Neural crest cell (in vitro differentiated cells): Measurements from ENCODE around the gene DDX18. TPM values are rescaled to one million over a fixed set of nuclear protein-coding genes. Genes with fewer than 3 reads are reported as not detected.

Experiments
- DNase-seq: peaks from one replicate; pipeline ENCODE4 v3.0.0; 2021; ENCODE audit warnings: low read depth, mixed read lengths, low spot score
- H3K27ac Mint-ChIP-seq: one replicate; pipeline ENCODE4 v1.8.0; 2021; ENCODE audit warnings: mild to moderate bottlenecking, mixed read lengths; ENCODE audit not compliant: unreplicated experiment
- H3K27me3 Mint-ChIP-seq: 2 replicates; pipeline ENCODE4 v1.8.0; 2021; ENCODE audit warnings: low read depth, mild to moderate bottlenecking, mixed read lengths
- H3K36me3 Mint-ChIP-seq: 2 replicates; pipeline ENCODE4 v1.8.0; 2021; ENCODE audit warnings: low read depth, mild to moderate bottlenecking, mixed read lengths
- H3K4me1 Mint-ChIP-seq: 2 replicates; pipeline ENCODE4 v1.8.0; 2021; ENCODE audit warnings: mixed read lengths
- H3K4me3 Mint-ChIP-seq: one replicate; pipeline ENCODE4 v1.8.0; 2021; ENCODE audit warnings: mild to moderate bottlenecking, mixed read lengths
- H3K9me3 Mint-ChIP-seq: 2 replicates; pipeline ENCODE4 v1.8.0; 2021; ENCODE audit warnings: mixed read lengths
- total RNA-seq: library from RNA; stranded (reverse); gene quantifications from 2 replicates; pipeline ENCODE4 v1.2.1, GENCODE V29; 2021
- TF ChIP-seq, protein P1 (sequence below): fragments of 200-600 bp; sonication (generic); conservative IDR thresholded peaks from 2 replicates; pipeline ENCODE4 v1.5.0; 2021; ENCODE audit warnings: antibody characterized with exemption, mild to moderate bottlenecking

The DDX18 gene
- total RNA-seq, 1 donor from 2014 or later: 76.7 TPM

DNA sequence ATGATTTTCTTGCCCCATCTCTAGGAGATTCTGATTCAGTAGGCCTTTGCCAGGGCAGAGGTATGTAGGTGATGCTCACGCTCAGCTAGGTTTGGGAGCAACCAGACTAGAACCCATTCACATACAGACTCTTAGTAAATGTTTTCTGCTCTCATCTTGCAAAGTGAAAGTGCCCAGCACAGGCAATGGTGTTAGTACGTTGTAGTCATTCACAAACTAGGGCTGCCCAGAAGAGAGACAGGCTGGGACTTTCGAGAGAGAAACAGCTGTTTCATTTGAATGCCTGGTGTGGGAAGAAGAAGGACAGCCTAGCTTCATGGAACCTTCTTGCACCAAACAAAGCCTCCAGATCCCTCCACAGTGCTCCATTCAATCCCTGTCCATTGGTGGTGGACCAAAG is 19.4 kb downstream of the DDX18 start:
- peak overlapping the region; percentile 43 for H3K27ac Mint-ChIP-seq
- DNase-seq: no peak

DNA sequence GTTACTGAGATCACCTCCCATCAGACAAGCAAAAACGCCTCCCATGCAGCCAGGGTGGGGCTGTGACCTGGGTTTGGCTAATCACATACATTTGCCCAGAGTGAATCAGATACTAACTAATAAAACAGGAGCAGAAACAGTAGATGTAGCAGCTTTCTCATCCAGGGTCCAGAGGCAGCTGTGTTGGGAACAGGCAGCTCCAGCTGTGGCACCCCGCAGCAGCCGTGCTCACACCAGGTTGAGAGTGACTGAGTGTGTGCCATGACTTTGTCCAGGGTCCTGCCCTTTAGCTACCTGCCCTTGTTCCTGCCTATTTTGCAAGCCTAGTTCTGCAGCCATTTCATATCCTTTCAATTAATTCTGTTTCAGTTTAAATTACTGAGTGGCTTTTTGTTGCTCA is 20.5 kb downstream of the DDX18 start:
- Mint-ChIP-seq H3K27ac (no peak overlapping the region), H3K36me3 (no peaks in the 10 kb centered on the region), H3K9me3 (no peaks in the 10 kb centered on the region), H3K27me3 (peaks cover 2% of the 10 kb centered on the region), H3K4me3 (no peak overlapping the region), H3K4me1 (peaks cover 4% of the 10 kb centered on the region)
- no peak for DNase-seq
- TF ChIP-seq, protein P1, sequence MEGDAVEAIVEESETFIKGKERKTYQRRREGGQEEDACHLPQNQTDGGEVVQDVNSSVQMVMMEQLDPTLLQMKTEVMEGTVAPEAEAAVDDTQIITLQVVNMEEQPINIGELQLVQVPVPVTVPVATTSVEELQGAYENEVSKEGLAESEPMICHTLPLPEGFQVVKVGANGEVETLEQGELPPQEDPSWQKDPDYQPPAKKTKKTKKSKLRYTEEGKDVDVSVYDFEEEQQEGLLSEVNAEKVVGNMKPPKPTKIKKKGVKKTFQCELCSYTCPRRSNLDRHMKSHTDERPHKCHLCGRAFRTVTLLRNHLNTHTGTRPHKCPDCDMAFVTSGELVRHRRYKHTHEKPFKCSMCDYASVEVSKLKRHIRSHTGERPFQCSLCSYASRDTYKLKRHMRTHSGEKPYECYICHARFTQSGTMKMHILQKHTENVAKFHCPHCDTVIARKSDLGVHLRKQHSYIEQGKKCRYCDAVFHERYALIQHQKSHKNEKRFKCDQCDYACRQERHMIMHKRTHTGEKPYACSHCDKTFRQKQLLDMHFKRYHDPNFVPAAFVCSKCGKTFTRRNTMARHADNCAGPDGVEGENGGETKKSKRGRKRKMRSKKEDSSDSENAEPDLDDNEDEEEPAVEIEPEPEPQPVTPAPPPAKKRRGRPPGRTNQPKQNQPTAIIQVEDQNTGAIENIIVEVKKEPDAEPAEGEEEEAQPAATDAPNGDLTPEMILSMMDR: no peak

More for the DNA sequence above, 19.4 kb downstream of the DDX18 start:
- H3K4me3 Mint-ChIP-seq: no peak overlapping the region
- H3K36me3 Mint-ChIP-seq: peaks cover 2% of the 10 kb centered on the region
- TF ChIP-seq, protein P1: no peak
- peaks cover 2% of the 10 kb centered on the region for H3K27me3 Mint-ChIP-seq
- H3K9me3 Mint-ChIP-seq: no peaks in the 10 kb centered on the region
- peaks cover 4% of the 10 kb centered on the region for H3K4me1 Mint-ChIP-seq

DNA sequence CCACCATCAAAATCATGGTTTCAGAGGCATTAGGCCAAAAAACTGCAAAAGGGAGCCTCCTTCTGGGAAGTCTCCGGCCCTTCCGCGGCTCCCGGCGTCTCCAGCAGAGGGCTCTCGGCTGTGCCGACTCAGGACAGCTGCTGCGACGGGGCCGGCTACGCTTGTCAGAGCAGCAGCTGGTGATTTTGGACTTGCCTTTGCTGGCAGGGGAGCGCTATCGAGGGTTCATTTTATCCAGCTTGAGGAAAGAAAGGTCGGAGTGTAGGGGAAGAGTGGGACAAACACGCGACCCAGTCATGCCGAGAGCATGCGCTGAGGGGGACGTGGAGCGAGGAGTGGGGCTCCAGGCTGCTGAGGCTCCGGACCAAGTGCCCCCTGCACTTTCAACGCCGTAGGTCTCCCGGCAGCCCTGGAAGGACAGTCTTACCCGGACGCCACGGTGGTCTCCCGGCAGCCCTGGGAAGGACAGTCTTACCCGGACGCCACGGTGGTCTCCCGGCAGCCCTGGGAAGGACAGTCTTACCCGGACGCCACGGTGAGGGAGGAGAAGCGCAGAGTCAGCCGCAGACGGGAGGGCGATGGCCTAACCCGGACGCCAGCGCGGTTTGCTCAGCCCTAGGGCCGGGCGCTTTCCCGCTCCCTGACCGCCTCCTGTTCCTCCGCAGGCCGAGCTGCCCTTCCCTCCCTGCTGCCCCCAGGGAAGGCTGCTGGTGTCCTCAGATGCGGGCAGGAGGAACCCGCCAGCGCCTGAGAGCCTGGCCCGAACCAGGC is 21.7 kb downstream of the DDX18 start:
- no peak overlapping the region for H3K27ac Mint-ChIP-seq
- peaks cover 2% of the 10 kb centered on the region for H3K27me3 Mint-ChIP-seq
- H3K9me3 Mint-ChIP-seq: no peaks in the 10 kb centered on the region
- peak; percentile 77 for DNase-seq
- no peaks in the 10 kb centered on the region for H3K36me3 Mint-ChIP-seq
- TF ChIP-seq, protein P1: peak; percentile 84
- H3K4me3 Mint-ChIP-seq: peak overlapping the region; percentile 84
- peaks cover 4% of the 10 kb centered on the region for H3K4me1 Mint-ChIP-seq

DNA sequence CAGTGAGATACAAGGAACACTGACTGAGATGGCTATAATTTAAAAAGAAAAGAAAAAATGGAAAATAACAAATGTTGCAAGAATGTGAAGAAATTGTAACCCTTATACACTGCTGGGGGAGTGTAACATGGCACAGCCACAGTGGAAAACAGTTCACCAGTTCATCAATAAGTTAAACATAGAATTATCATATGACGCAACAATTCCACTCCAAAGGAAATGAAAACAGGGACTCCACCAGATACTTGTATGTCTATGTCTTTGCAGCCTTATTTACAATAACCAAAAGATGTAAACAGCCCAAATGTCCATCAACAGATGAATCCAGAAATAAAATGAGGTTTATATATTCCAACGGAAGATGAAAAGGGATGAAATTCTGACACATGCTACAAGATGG is 30.8 kb downstream of the DDX18 start:
- TF ChIP-seq, protein P1: no peak
- H3K9me3 Mint-ChIP-seq: peaks cover 4% of the 10 kb centered on the region
- peaks cover 27% of the 10 kb centered on the region for H3K27me3 Mint-ChIP-seq
- no peaks in the 10 kb centered on the region for H3K4me1 Mint-ChIP-seq
- DNase-seq: no peak
- no peak overlapping the region for H3K4me3 Mint-ChIP-seq
- H3K27ac Mint-ChIP-seq: no peak overlapping the region
- peaks cover 3% of the 10 kb centered on the region for H3K36me3 Mint-ChIP-seq

DNA sequence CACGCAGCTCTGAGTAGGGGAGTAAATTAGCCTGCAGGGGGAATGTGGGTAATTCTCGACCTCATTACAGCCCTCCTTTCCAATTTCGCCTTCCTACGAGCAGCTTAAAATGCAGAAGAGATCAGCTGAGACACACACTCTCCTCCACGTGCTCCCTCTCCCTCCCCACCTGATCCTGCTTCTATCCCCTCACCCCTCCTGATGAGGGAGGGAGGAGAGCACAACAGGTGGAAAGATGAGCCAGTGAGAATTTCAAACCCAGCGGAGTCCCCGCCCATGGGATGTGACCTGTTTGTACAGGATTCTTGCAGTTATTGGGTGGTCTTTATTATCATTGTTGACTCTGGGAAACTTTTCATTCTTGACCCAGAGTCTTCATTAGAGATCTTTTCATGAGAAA is 35.5 kb downstream of the DDX18 start:
- Mint-ChIP-seq H3K27ac (no peak overlapping the region), H3K9me3 (peaks cover 6% of the 10 kb centered on the region), H3K4me1 (no peaks in the 10 kb centered on the region), H3K4me3 (no peak overlapping the region), H3K36me3 (peaks cover 3% of the 10 kb centered on the region), H3K27me3 (peaks cover 49% of the 10 kb centered on the region)
- TF ChIP-seq, protein P1: no peak
- no peak for DNase-seq
